Hematopoietic multipotent progenitor cell treated with erythropoietin and hydrocortisone succinate and interleukin-3 and kit ligand, for 4 days (in vitro differentiated cells): ENCODE results near the gene SLC52A1.
A peak's percentile ranks its signal among the peaks of the same experiment; 100 is the strongest.
"Not testable (repeated sequence)": the region's sequence is repeated elsewhere in the genome, so short reads cannot be mapped to it uniquely, and the experiment has no call there.

Source experiments
- DNase-seq: peaks from one replicate; pipeline ENCODE4 v3.0.0-alpha.2; 2015

The SLC52A1 gene

GRCh38 chr17:5035315-5035714 lies at the start of gene SLC52A1:
SLC52A1 (minus strand) TSS chr17:5035426; CDS start chr17:5034606, 820 bp downstream.
- DNase-seq = no peak

- DNase-seq = no peak
Observed at GRCh38 chr17:5080591-5080990, 45.4 kb upstream of the SLC52A1 start.

- peak; percentile 84 for DNase-seq
Observed at GRCh38 chr17:5078106-5079028, 43.1 kb upstream of the SLC52A1 start, which contains the start of gene ZFP3. ZFP3 (plus strand) TSS chr17:5078467; CDS start chr17:5091505, 13,038 bp downstream.

GRCh38 chr17:5077781-5078105 lies 42.5 kb upstream of the SLC52A1 start:
- no peak for DNase-seq

GRCh38 chr17:5077275-5077674 lies 42.0 kb upstream of the SLC52A1 start:
- DNase-seq = not testable (repeated sequence)

- not testable (repeated sequence) for DNase-seq
Observed at GRCh38 chr17:5075472-5075871, 40.2 kb upstream of the SLC52A1 start.

- no peak for DNase-seq
Observed at GRCh38 chr17:5069724-5070123, 34.5 kb upstream of the SLC52A1 start.

GRCh38 chr17:5068236-5068635 lies 33.0 kb upstream of the SLC52A1 start:
- DNase-seq = no peak

- DNase-seq = no peak
Observed at GRCh38 chr17:5065227-5065744, 30.1 kb upstream of the SLC52A1 start.

- DNase-seq = no peak
Observed at GRCh38 chr17:5055543-5055942, 20.3 kb upstream of the SLC52A1 start.

- no peak for DNase-seq
Observed at GRCh38 chr17:5050278-5050677, 15.1 kb upstream of the SLC52A1 start.

GRCh38 chr17:5049314-5049841 lies 14.2 kb upstream of the SLC52A1 start:
- DNase-seq = no peak

GRCh38 chr17:5047446-5047845 lies 12.2 kb upstream of the SLC52A1 start:
- no peak for DNase-seq

- peak; percentile 18 for DNase-seq
Observed at GRCh38 chr17:5045496-5045895, 10.3 kb upstream of the SLC52A1 start.

GRCh38 chr17:5044630-5045029 lies 9.4 kb upstream of the SLC52A1 start:
- no peak for DNase-seq

- no peak for DNase-seq
Observed at GRCh38 chr17:5043524-5043923, 8.3 kb upstream of the SLC52A1 start.

- no peak for DNase-seq
Observed at GRCh38 chr17:5042157-5043022, 7.2 kb upstream of the SLC52A1 start.

GRCh38 chr17:5034651-5035050 lies 575 bp downstream of the SLC52A1 start:
- DNase-seq = no peak

- DNase-seq = no peak
Observed at GRCh38 chr17:5034063-5034462, 1.2 kb downstream of the SLC52A1 start.

- no peak for DNase-seq
Observed at GRCh38 chr17:5033352-5034015, 1.7 kb downstream of the SLC52A1 start.

- no peak for DNase-seq
Observed at GRCh38 chr17:5032865-5033264, 2.4 kb downstream of the SLC52A1 start.

- peak; percentile 90 for DNase-seq
Observed at GRCh38 chr17:5031365-5032082, 3.7 kb downstream of the SLC52A1 start.
